Esophagus muscularis mucosa (tissue), 3 donors: ENCODE measurements around the gene SNAP47.

Source experiments
- POLR2A ChIP-seq: fragments of 450-650 bp; IDR thresholded peaks from one replicate; pipeline ENCODE4 v1.6.1; 2017; ENCODE audit warnings: antibody characterized with exemption, moderate library complexity, mild to moderate bottlenecking, low read depth
- POLR2AphosphoS5 ChIP-seq, 2 donors: sonication (generic); formaldehyde crosslinking; IDR thresholded peaks; one replicate each; pipeline ENCODE4 v1.6.1; 2017; ENCODE audit warnings: antibody characterized with exemption in 2 of 2
- TF ChIP-seq, protein P1 (sequence below), 3 experiments: fragments of 200-600 bp in 2 of 3; fragments of 450-650 bp in 1 of 3; sonication (generic) in 2 of 3; IDR thresholded peaks; one replicate each; pipeline ENCODE4 v1.5.1; 2017 to 2019; ENCODE audit warnings: antibody characterized with exemption in 3 of 3, mild to moderate bottlenecking in 2 of 3, moderate library complexity in 1 of 3

DNA sequence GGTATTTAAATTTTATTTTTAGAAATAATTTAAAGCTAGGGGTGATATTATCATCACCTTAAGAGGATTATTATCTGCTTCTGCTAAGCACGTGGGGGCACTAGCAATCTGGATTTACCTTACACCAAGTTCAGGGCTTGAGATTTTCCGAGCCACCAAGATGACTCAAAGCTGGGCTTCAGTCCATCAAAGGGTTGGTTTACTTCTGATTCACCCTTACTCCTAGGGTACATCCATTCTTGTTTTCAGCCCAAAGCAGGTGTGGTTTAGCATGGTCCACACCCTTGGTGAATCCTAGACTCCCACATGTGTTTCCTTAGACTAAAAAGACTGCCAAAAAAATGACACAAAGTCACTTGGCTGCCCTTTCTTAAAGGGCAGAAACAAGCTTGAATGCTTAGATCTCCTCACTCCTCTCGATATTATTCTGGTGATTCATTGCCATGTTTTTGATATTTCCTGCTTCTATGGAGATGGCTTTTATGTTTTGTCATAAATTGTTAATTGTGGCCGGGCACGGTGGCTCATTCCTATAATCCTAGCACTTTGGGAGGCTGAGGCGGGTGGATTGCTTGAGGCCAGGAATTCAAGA lies 70.5 kb downstream of the SNAP47 start:
- TF ChIP-seq, protein P1, sequence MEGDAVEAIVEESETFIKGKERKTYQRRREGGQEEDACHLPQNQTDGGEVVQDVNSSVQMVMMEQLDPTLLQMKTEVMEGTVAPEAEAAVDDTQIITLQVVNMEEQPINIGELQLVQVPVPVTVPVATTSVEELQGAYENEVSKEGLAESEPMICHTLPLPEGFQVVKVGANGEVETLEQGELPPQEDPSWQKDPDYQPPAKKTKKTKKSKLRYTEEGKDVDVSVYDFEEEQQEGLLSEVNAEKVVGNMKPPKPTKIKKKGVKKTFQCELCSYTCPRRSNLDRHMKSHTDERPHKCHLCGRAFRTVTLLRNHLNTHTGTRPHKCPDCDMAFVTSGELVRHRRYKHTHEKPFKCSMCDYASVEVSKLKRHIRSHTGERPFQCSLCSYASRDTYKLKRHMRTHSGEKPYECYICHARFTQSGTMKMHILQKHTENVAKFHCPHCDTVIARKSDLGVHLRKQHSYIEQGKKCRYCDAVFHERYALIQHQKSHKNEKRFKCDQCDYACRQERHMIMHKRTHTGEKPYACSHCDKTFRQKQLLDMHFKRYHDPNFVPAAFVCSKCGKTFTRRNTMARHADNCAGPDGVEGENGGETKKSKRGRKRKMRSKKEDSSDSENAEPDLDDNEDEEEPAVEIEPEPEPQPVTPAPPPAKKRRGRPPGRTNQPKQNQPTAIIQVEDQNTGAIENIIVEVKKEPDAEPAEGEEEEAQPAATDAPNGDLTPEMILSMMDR (IDR thresholded peaks at IDR 0.05): no peak
- no peak for TF ChIP-seq POLR2A
- peak; percentile 8 to 62 for TF ChIP-seq POLR2AphosphoS5 (IDR thresholded peaks at IDR 0.05)
